ENCODE results near the gene ZNF776.
"Not testable (repeated sequence)": the region's sequence is repeated elsewhere in the genome, so short reads cannot be mapped to it uniquely, and the experiment has no call there.

Gene ZNF776

DNA sequence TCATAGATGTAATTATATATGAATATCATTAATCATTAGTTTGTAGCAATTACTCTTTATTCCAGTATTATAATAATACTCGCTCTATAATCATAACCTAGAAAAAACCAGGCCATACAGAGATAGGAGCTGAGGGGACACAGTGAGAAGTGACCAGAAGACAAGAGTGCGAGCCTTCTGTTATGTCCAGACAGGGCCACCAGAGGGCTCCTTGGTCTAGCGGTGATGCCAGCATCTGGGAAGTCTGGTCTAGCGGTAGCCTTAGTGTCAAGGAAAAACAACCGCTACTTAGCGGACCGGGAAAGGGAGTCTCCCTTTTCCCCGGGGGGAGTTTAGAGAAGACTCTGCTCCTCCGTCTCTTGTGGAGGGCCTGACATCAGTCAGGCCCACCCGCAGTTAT, 8.3 kb upstream of the ZNF776 start:
- H3K4me1 ChIP-seq; H3K36me3 ChIP-seq (ENCODE audit: control insufficient read depth, insufficient read depth, low read length); H3K4me3 ChIP-seq (ENCODE audit: low read depth, low read length); H3K9ac ChIP-seq; H3K4me2 ChIP-seq (ENCODE audit: low read length); H3K79me2 ChIP-seq; H3K9me3 ChIP-seq (ENCODE audit: control insufficient read depth, low read length); H3K27me3 ChIP-seq (ENCODE audit: control insufficient read depth, insufficient read depth, low read length); H3K27ac ChIP-seq: not testable (repeated sequence)
- TF ChIP-seq, protein P1, sequence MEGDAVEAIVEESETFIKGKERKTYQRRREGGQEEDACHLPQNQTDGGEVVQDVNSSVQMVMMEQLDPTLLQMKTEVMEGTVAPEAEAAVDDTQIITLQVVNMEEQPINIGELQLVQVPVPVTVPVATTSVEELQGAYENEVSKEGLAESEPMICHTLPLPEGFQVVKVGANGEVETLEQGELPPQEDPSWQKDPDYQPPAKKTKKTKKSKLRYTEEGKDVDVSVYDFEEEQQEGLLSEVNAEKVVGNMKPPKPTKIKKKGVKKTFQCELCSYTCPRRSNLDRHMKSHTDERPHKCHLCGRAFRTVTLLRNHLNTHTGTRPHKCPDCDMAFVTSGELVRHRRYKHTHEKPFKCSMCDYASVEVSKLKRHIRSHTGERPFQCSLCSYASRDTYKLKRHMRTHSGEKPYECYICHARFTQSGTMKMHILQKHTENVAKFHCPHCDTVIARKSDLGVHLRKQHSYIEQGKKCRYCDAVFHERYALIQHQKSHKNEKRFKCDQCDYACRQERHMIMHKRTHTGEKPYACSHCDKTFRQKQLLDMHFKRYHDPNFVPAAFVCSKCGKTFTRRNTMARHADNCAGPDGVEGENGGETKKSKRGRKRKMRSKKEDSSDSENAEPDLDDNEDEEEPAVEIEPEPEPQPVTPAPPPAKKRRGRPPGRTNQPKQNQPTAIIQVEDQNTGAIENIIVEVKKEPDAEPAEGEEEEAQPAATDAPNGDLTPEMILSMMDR (IDR thresholded peaks at IDR 0.05), result peak; percentile 84
- H2AFZ ChIP-seq, result peak overlapping the region; percentile 54

DNA sequence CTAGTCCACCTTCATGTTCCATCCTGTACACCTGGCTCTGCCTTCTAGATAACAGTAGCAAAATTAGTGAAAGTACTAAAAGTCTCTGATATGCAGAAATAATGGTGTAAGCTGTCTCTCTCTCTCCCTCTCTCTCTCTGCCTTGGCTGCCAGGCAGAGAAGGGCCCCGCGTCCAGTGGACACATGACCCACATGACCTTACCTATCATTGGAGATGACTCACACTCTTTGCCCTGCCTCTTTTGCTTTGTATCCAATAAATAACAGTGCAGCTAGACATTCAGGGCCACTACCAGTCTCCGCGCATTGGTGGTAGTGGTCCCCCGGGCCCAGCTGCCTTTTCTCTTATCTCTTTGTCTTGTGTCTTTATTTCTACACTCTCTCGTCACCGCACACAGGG, 7.8 kb upstream of the ZNF776 start:
- H3K9me3 ChIP-seq (ENCODE audit: control insufficient read depth, low read length); H3K27me3 ChIP-seq (ENCODE audit: control insufficient read depth, insufficient read depth, low read length); H3K9ac ChIP-seq; H3K27ac ChIP-seq; H3K36me3 ChIP-seq (ENCODE audit: control insufficient read depth, insufficient read depth, low read length); H3K4me2 ChIP-seq (ENCODE audit: low read length); H3K79me2 ChIP-seq; H3K4me3 ChIP-seq (ENCODE audit: low read depth, low read length); H3K4me1 ChIP-seq: not testable (repeated sequence)
- peak overlapping the region; percentile 54 for H2AFZ ChIP-seq

DNA sequence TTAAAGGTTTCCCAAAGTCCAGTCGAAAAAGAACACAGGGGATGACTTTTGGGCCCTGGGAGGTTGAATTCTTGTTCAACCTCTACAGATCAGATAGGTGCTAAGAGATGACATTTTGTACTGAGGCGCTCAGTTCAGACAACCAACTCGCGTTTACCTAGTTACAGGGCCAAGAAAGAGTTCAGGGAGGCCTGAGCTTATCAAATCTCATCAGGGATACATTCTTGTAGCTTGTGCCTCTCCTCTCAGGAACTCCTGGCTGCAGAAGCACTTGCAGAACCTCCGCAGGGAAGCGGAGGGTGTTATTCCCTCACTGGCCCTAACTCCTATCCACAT, 825 bp downstream of the ZNF776 start:
- H2AFZ ChIP-seq, result peak overlapping the region; percentile 82
- H3K9me3 ChIP-seq (ENCODE audit: control insufficient read depth, low read length), result no peaks in the 10 kb centered on the region
- no peaks in the 10 kb centered on the region for H3K27me3 ChIP-seq (ENCODE audit: control insufficient read depth, insufficient read depth, low read length)
- H3K4me2 ChIP-seq (ENCODE audit: low read length), result peak overlapping the region; percentile 95
- H3K9ac ChIP-seq, result peak overlapping the region; percentile 14
- no peaks in the 10 kb centered on the region for H3K36me3 ChIP-seq (ENCODE audit: control insufficient read depth, insufficient read depth, low read length)
- peak overlapping the region; percentile 73 for H3K27ac ChIP-seq
- peak overlapping the region; percentile 93 for H3K4me3 ChIP-seq (ENCODE audit: low read depth, low read length)
- H3K79me2 ChIP-seq, result peaks cover 36% of the 10 kb centered on the region
- TF ChIP-seq, protein P1 (IDR thresholded peaks at IDR 0.05), result no peak
- H3K4me1 ChIP-seq, result peaks cover 19% of the 10 kb centered on the region

DNA sequence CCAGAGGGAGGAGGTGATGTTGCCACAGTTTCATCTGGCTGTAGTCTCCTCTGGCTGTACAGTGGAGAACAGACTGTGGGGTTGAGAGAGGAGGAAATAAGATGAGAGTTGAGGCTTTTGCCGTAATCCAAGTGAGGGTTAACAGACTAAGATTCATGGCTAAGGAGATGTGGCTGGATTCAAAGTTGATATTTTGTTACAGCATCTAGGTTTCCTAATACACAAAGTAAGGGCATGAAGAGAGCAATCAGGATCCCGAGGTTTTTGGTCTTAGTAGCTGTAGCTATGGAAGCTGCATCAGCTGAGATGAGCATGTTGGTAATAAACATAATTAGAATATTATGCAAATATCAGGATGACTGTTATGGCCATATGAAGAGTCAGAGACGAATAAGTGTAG, 1.4 kb downstream of the ZNF776 start:
- Histone ChIP-seq H3K9ac (no peak overlapping the region), H3K9me3 (ENCODE audit: control insufficient read depth, low read length) (no peaks in the 10 kb centered on the region), H3K4me2 (ENCODE audit: low read length) (peak overlapping the region; percentile 95)

DNA sequence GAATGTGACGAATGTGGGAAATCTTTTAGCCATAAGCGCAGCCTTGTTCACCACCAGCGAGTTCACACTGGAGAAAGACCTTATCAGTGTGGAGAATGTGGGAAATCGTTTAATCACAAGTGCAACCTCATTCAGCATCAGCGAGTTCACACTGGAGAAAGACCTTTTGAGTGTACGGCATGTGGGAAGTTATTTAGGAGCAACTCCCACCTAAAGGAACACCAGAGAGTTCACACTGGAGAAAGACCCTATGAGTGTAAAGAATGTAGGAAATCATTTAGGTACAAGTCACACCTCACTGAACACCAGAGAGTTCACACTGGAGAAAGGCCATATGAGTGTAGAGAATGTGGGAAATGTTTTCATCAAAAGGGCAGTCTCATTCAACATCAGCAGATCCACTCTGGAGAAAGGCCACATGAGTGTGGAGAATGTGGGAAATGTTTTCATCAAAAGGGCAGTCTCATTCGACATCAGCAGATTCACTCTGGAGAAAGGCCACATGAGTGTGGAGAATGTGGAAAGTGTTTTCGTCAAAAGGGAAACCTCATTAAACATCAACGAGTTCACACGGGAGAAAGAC, 7.6 kb downstream of the ZNF776 start:
- Histone ChIP-seq H3K9me3 (ENCODE audit: control insufficient read depth, low read length) (no peaks in the 10 kb centered on the region), H3K27ac (no peak overlapping the region)

More for the DNA sequence above, 1.4 kb downstream of the ZNF776 start:
- H3K4me3 ChIP-seq (ENCODE audit: low read depth, low read length), result peak overlapping the region; percentile 93
- H3K4me1 ChIP-seq, result peaks cover 19% of the 10 kb centered on the region
- H3K36me3 ChIP-seq (ENCODE audit: control insufficient read depth, insufficient read depth, low read length), result no peaks in the 10 kb centered on the region
- TF ChIP-seq, protein P1 (IDR thresholded peaks at IDR 0.05), result no peak
- no peaks in the 10 kb centered on the region for H3K27me3 ChIP-seq (ENCODE audit: control insufficient read depth, insufficient read depth, low read length)
- H2AFZ ChIP-seq, result no peak overlapping the region
- H3K27ac ChIP-seq, result no peak overlapping the region
- H3K79me2 ChIP-seq, result peaks cover 36% of the 10 kb centered on the region

More for the DNA sequence above, 7.6 kb downstream of the ZNF776 start:
- no peak overlapping the region for H3K4me2 ChIP-seq (ENCODE audit: low read length)
- peaks cover 24% of the 10 kb centered on the region for H3K79me2 ChIP-seq
- TF ChIP-seq, protein P1 (IDR thresholded peaks at IDR 0.05), result no peak
- H3K27me3 ChIP-seq (ENCODE audit: control insufficient read depth, insufficient read depth, low read length), result no peaks in the 10 kb centered on the region
- H3K9ac ChIP-seq, result no peak overlapping the region
- H3K4me1 ChIP-seq, result peaks cover 5% of the 10 kb centered on the region
- no peak overlapping the region for H3K4me3 ChIP-seq (ENCODE audit: low read depth, low read length)
- H3K36me3 ChIP-seq (ENCODE audit: control insufficient read depth, insufficient read depth, low read length), result no peaks in the 10 kb centered on the region
- H2AFZ ChIP-seq, result no peak overlapping the region
